ENCODE measurements around the gene PLCH2. TPM values are rescaled to one million over a fixed set of nuclear protein-coding genes. Genes with fewer than 3 reads are reported as not detected.

PLCH2 gene
- total and polyA plus RNA-seq, 4 donors: 0.33 to 1.3 (median 1.0) TPM; not detected in 1

- DNase-seq (ENCODE audit: low spot score): no peak
- Histone ChIP-seq H3K36me3 (ENCODE audit: control insufficient read depth in 4 of 4, insufficient read depth in 3 of 4, low read depth in 1 of 4, low read length in 3 of 4) (peaks cover 4 to 15% (median 9%) of the 10 kb centered on the region in 4 donors), H3K4me3 (ENCODE audit: low read depth in 1 of 3, low read length in 3 of 3) (no peak overlapping the region), H3K9ac (ENCODE audit: low read depth in 1 of 2, low read length in 2 of 2) (no peak overlapping the region), H3K27ac (ENCODE audit: low read depth in 1 of 2, low read length in 2 of 2) (no peak overlapping the region), H3K9me3 (ENCODE audit: control insufficient read depth in 4 of 4, low read length in 3 of 4) (no peaks in the 10 kb centered on the region), H3K27me3 (ENCODE audit: control insufficient read depth in 4 of 4, insufficient read depth in 4 of 4, low read length in 3 of 4) (no peaks in the 10 kb centered on the region), H3K4me1 (ENCODE audit: control insufficient read depth in 4 of 4, insufficient read depth in 4 of 4, low read length in 3 of 4) (peaks cover 0 to 11% (median 4%) of the 10 kb centered on the region in 4 donors)
- TF ChIP-seq EGR1 (IDR thresholded peaks at IDR 0.05; ENCODE audit: low read depth in 2 of 2) (no peak), ATF3 (IDR thresholded peaks at IDR 0.05) (no peak), REST (IDR thresholded peaks at IDR 0.05) (no peak), NR2F2 (IDR thresholded peaks at IDR 0.05) (no peak), GABPA (IDR thresholded peaks at IDR 0.05 in 1 of 2, conservative IDR thresholded peaks at IDR 0.05 in 1 of 2) (no peak), JUND (IDR thresholded peaks at IDR 0.05) (no peak), CTCF (IDR thresholded peaks at IDR 0.05; ENCODE audit: low read depth, low read length, missing input control) (no peak), RAD21 (IDR thresholded peaks at IDR 0.05) (no peak), FOXA1 (IDR thresholded peaks at IDR 0.05) (no peak), YY1 (IDR thresholded peaks at IDR 0.05) (no peak), SP1 (IDR thresholded peaks at IDR 0.05) (no peak), FOXA2 (IDR thresholded peaks at IDR 0.05) (no peak), TAF1 (conservative IDR thresholded peaks at IDR 0.05) (no peak), ZBTB33 (IDR thresholded peaks at IDR 0.05) (no peak), HNF4A (conservative IDR thresholded peaks at IDR 0.05) (no peak)
- WGBS: 65% methylated on average over 36 of the region's 36 CpGs
Observed at GRCh38 chr1:2504225-2504948, 28.3 kb downstream of the PLCH2 start.

GRCh38 chr1:2504949-2505272, 28.8 kb downstream of the PLCH2 start:
- Histone ChIP-seq H3K36me3 (ENCODE audit: control insufficient read depth in 4 of 4, insufficient read depth in 3 of 4, low read depth in 1 of 4, low read length in 3 of 4) (peaks cover 7 to 20% (median 12%) of the 10 kb centered on the region in 4 donors), H3K9me3 (ENCODE audit: control insufficient read depth in 4 of 4, low read length in 3 of 4) (no peaks in the 10 kb centered on the region), H3K27me3 (ENCODE audit: control insufficient read depth in 4 of 4, insufficient read depth in 4 of 4, low read length in 3 of 4) (no peaks in the 10 kb centered on the region), H3K4me1 (ENCODE audit: control insufficient read depth in 4 of 4, insufficient read depth in 4 of 4, low read length in 3 of 4) (peaks cover 0 to 17% (median 9%) of the 10 kb centered on the region in 4 donors), H3K27ac (ENCODE audit: low read depth in 1 of 2, low read length in 2 of 2) (no peak overlapping the region), H3K4me3 (ENCODE audit: low read depth in 1 of 3, low read length in 3 of 3) (no peak overlapping the region), H3K9ac (ENCODE audit: low read depth in 1 of 2, low read length in 2 of 2) (no peak overlapping the region)
- TF ChIP-seq HNF4G (IDR thresholded peaks at IDR 0.05): no peak
- 55% methylated on average over 22 of the region's 22 CpGs for WGBS
- DNase-seq (ENCODE audit: low spot score): no peak

All from liver (tissue), 9 donors.